Activated T-cell treated with anti-CD3 and anti-CD28 coated beads for 48 hours (primary cell): ENCODE results near the gene SMC1A.
A peak's percentile ranks its signal among the peaks of the same experiment; 100 is the strongest.
"Not testable (repeated sequence)": the region's sequence is repeated elsewhere in the genome, so short reads cannot be mapped to it uniquely, and the experiment has no call there.

Source experiments
- DNase-seq: peaks from one replicate; pipeline ENCODE4 v3.0.0-alpha.2; 2020; ENCODE audit warnings: low read depth

Gene SMC1A

DNA sequence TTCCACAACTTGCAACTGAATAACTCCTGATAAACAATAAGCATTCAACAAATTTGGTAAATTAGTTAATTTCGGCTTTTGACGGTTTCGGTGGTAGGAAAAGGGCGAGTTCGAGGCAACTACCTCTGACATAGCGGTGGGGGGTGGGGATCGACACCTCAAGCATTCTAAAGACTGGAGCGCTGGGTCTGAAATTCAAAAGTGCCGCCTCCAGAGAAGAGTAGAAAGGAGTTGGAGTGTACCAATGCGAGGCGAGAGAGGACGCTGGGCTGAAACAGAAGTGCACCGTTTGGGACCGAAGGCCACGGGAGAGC is 725 bp downstream of the SMC1A start:
- DNase-seq, result no peak

DNA sequence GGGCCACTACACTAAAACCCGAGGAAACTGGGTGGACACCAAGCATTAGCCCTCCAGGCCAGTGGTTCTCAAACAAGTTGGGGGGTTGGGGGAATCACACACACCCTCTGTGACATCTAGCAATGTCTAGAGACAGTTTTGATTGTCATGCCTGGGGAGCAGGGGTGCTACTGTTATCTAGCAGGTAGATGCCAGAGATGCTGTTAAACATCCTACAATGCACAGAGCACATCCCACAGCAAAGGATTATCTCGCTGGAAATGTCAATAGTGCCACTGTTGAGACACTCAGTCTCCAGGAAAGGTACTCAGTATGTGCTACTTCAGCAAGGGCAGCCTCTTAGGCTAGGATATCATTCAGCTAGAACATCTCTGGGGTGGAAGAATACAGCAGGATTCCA is 1.3 kb downstream of the SMC1A start:
- no peak for DNase-seq

DNA sequence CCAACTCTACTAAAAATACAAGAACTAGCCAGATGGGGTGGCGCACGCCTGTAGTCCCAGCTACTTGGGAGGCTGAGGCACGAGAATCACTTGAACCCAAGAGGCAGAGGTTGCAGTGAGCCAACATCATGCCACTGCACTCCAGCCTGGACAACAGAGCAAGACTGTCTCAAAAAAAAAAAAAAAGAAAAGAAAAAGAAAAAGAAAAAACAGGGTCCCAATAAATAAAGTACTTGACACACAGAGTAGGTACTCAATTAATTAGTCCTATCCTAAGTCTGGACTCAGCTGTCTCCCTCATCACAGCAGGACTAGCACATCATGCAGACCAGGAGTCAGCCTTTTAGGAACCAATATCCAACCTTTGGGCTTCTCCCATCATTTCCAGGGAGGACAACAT is 2.1 kb downstream of the SMC1A start:
- DNase-seq, result not testable (repeated sequence)

DNA sequence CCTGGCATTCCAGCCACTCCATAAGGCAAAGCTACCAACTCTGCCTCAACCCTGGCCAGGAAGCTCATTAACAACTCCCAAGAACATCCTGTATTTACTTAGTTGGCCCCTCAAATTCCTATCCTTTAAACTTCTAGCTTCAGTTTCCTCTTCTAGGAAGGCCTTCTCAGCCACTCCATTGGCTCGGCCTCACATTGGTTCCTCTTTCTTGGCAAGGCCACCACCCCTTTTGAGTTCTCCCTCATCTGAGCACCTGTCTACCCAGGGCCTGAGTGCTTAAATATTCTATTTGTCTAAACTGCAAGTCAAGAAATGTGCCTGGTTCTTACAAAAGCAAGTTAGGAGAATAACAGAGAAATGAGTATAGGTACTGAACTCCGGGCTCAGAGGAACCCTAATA is 10.0 kb downstream of the SMC1A start:
- no peak for DNase-seq

DNA sequence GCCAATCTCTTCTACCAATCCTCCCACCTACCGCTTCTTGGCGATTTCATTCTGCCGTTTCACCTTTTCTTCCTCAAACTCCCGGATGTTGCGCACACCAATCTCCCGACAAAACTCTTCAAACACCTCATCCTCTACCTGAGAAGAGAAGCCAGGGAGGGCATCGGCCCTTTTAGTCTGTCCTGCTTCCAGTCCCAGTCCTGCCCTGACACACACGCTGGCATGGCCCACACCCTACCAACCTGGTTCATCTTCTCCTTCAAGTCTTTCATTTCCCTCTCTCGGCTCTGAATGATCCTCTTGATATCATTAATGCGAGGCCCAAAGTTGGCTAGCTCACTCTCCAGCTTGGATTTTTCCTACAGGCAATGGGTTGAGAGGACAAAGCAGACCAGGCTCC is 18.9 kb downstream of the SMC1A start:
- DNase-seq, result no peak

DNA sequence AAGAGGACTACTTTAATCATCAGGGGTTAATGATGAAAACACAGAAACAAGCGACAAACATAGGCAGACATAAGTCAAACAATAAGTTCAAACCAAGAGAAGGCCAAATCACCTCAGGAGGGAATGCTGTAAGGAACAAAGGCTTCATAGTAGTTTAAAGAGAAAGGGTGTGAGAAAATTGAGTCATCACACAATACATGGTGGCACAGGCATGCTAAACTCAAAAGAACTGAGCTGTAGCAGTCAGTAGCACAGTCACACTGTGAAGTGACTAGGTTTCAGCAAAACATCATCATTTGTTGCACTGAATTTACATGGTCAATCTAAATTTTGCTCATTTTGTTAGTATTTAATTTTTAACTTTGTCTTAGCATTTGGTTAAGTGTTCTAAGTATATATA is 24.2 kb downstream of the SMC1A start:
- no peak for DNase-seq

DNA sequence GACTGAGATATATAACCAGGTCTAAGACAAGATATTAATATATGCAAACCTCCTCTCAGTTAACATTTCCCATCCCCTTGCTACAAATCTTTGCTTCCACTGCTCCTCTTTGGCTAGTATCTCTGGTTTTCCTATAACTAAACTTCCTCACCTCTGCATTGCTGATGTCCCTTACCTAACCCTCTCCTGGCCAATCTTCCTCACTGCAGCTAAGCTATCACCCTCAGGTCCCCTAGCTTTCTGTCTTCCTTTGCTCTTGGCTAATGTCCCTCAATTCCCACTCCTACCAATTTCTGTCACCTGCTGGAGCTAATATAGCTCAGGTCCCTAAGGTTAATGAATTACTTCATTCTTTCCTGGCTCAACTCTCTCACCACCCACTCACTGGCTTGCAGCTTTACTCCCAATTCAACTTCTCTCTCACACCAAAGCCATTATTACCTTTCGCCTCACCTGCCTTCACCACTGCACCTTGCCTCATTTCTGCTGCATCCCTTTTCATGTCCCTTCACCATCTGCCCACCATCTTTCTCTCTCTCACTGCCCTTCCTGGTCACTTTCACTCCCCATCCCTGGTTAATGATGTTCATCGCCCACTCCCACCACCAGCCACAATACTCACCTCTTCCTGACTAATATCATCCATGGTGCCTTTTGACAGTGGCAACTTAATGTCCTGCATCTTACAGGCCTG is 26.7 kb downstream of the SMC1A start:
- DNase-seq, result no peak

DNA sequence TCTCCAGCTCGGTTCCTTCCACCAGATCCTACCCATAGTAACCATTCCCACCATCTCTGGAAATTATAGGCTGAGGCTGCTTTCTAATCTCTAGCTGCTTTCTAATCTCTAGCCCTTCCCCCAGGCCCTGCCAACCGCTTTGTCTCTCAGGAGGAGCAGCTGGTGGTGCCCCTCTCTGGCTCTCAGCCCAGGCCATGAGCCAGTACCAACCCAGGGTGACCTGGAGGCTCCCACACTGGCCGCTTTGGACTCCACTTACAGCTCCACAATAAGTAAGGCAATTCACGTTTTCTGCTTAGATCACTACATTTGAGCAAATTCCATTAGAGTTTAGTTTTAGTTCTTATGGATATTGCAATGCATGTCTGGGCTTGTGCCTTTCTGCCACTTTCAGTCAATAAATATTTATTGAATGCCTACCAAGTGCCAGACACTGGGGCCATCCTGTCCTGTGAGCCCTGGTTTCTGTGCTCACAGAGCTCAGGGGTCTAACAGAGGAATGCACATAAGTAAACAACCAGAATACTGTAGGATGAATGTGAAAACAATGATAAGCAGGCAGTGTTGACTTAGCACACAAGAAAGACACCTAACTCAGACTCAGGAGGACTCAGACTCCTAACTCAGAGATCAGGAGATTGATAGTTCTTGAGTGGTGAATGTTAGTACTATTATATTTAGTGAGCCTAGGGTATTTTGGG is 38.9 kb downstream of the SMC1A start:
- DNase-seq, result no peak

DNA sequence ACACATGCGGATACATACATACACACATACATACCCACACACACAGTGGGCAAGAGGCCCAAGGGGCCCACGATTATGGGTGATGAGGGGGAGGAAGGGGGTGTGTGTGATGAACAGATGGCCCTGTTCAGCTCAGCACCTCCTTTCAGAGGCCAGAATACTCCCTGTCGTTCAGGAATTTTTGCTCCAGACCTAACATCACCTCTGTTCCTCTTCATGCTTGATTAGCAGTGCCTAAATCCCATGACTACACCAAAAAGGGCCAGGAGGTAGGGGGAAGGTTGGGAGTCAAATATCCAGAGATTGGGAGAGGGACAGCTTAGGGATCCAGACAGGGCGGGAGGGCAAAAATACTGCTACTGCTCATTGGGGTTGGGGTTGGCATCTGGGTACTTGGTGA is 42.7 kb downstream of the SMC1A start:
- DNase-seq, result no peak

DNA sequence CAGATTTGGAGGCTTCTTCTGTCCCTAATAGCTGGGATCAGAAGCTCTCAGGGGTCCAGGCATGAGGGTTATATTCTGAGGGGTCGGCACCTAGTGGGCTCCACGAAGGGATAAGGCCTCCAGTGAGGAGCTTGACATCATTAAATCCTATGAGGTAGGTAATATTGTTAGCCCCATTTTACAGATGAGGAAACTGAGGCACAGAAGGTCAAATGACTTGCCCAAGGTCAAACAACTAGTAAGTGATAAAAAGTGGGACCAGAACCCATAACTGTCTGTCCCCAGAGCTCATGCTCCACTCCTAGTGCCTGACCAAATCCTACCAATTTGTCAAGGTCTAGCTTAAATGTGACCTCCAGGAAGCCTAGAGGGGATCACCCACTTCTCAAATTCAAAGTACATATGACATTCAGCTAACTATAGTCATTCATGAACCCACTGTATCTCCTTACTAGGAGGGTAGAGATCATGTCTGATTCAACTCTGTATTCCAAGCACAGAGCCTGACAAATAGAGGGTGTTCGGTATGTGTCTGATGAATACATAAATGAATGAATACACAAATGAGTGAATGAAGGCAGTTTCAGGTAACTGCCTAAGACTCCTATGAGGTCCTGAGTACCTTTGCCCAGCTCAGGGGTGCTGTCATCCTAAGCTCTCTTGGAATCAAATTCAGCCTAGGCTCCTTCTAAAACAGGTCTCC is 43.3 kb downstream of the SMC1A start:
- no peak for DNase-seq

DNA sequence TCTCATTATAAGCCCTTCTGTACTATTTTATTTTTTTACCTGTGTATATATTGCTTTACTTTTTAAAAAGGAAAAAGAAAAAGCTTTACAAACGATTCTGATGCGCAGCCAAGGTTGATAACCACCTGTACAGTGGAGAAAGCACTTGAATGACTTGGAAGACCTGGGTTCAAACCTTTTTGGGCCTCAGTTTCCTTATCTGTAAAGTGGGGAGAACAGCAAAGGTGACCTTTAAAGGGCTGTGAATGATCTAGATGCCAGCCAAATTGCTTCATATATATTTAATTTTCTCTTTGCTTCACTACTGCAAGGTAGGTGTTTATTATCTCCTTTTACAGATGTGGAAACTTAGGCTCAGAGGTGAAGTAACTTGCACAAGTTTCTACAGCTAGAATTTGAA is 45.0 kb downstream of the SMC1A start:
- no peak for DNase-seq

DNA sequence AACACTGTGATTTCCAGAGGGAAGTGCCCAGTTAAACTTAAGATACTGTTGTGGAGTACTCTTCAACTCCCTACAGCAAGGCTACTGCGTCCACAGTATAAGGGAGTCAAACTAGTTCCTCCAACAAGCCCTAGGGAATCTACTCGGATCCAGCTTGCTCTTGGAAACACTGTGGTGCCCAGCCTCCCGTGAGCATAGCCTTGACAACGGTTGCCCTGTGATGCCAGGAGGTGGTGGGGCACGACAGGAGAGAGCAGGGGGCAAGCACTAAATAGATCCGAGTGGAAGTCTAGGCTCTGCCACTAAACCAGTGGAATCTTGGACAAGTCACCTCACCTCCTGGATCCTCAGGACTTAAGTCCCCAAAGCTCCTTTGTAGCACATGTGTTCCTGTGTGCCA is 45.6 kb downstream of the SMC1A start:
- DNase-seq, result no peak

DNA sequence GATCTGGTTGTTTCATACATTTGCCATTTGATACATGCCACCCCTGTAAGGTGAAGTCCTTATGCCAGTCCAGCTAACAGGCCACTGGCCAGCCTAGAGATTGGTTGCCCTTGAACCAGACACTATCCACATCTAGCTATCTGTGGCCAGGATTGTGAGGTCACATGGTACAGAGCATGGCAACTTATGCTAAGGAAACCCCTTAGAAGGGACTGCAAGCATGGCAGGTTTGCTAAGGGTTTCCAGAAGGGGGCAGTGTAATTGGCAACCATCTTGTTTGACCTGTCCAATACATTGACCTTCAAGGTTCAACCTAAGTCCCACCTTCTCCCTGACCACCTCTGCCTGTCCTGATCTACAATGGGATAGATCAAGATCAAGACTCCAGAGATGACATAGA is 47.5 kb downstream of the SMC1A start:
- DNase-seq, result no peak

DNA sequence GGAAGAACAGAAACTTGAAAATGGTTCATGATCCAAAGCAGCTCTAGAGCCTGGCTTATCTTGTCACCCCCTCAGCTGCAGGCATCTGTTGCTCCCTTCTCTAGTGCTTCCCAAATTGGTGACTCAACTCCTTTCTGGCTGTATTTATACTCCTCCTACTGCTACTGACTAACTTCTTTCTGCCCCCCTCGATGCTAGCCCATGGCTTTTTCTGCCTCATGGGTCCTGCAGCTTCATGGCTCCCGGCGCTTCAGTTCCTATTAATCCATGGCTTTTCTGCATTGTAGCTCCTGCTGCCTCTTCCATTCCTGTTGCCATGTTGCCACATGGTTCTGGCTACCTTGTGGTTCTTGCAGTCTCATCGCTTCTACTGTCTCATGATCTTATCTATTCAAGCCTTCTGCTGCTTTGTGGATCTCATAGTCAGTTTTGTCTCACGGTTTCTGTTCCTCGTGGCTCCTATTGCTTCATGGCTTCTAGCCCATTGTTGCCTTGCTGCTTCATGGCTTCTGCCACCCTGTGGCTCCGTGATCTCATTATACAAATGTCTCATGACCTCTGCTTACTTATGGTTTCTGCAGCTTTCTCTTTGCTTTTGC is 48.1 kb downstream of the SMC1A start:
- no peak for DNase-seq

DNA sequence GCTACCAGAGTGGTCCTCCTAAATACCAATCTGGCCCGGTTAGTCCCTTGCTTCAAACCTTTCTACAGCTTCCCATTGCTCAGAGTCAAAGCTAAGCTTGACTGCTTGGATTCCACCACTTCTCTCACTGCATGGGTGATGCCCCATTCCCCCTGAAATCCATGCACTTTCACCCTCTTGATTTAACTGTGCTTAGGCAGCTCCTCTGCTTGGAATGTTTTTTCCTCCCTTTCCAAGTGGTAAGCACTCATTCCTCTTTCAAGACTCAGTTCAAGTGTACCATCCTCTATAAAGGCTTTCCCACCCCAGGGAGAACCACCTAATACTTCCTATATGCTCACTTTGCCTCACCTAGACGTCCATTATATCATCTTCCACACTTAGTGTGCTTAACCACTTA is 49.1 kb downstream of the SMC1A start:
- DNase-seq, result no peak

DNA sequence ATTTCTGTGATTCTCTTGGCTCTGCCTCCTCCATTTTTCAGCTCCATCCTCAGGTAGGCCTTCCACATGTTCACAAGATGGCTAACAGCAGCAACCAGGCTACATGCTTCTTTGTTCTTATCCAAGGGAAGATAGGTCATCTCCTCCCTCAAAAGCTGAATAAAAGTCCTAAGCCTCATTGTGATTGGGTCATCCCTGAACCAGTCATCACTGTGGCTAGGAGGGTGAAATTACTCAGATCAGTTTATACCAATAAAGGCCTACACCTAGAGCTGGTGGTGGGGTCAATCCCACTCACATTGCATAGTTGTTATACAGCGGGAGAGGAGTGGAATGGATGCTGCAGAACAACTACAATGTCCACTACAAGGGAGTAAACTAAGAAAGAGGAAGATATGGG is 56.0 kb downstream of the SMC1A start:
- not testable (repeated sequence) for DNase-seq

DNA sequence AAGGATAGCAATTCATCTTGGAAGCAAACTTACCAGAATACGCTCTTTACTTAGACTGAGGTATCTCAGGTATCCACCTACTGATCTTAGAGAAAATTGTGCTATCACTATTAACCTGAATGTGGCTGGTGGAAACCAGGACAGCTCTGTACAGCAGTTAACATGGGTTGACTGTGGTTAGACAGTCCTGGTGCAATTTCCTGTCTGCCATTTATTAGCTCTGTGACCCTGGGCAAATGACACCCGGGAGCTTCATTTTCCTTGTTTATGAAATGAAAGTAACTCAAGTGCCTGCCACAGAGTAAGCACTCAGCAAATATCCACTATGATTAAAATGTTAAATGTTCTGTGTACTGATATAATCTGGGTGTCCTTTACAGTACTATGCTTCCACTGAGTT is 60.0 kb downstream of the SMC1A start:
- no peak for DNase-seq

DNA sequence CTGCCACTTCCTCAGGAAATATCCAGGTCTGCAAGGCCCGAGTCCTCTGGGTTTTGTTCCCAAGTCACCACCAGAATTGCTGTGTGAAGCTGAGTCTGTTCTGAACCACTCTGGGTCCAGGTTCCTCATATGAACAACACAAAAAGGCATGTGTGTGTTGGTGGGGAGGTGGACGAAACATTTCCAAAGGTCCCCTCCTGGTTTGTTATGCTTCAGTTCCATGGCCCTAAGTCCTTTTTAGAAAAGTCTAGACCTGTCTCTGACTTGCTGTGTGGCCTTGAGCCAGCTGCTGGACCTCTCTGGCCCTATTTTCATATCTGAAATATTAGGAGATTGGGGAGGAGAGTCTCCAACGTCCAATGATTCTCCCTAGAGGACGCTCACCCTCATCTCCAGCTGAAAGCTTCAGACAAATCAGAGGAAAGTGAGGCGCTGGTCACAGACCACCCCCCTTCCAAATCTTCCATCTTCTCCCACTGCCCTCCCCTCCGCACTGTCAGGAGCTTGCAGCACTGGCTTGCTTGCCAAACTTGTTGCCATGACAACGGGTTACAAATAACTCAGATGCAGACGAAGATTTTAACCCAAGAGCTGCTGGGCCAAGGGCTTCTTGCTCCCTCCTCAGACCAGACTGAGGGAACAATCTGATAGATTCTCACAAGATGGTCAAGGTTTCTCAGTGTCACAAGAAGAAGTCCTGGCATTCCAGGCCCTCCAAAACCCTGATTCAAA is 64.5 kb downstream of the SMC1A start:
- DNase-seq, result no peak

DNA sequence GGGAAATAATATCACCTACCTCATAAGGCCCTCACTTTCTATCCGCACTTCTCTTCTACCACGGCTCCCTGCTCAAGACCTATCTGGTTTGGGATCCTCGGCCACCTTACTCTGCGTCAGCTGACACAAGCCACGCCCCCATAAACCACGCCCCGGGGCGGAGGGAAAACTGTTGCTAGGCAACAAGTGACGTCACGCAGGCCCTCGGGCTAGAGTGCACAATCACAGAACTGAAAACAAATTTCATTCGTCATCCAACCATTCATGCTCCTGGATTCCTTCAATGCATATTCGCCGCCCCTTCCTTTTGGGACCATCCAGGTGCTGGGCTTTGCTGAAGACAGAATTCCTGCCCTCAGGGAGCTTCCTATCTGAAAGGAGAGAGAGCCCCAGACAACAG is 66.3 kb downstream of the SMC1A start:
- DNase-seq, result peak; percentile 6

DNA sequence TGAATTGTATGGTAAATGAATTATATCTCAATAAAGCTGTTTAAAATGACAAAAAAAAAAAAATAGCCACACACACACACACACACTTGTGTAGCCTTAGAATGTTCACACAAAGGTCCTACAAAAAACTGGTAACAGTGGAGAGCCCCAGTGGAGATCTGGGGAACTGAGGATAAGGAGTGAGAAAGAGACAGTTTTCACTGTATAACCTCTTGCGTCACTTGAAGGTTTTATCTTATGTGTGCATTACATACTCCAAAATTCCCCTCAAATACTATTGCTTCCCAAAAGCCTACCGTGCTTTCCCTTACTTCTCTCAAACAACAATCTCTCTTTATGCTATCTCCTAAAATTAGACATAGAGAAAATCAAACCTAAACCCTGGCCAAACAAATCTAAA is 67.8 kb downstream of the SMC1A start:
- DNase-seq, result no peak

DNA sequence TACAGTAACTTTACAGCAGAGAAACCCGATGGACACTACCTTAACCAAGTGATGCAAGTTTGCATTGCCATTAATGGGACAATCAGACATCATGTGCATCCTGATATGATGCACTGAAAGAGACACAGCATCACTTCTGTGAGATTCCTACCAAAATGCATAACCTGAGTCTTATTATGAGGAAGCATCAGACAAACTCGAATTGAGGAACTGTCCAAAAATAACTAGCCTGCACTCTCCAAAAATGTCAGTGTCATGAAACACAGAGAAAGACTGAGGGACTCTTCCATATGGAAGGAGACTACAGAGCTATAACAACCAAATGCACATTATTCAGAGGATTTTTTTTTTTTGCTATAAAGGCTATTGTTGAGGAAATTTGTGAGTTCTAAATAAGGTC is 74.5 kb downstream of the SMC1A start:
- DNase-seq, result no peak

DNA sequence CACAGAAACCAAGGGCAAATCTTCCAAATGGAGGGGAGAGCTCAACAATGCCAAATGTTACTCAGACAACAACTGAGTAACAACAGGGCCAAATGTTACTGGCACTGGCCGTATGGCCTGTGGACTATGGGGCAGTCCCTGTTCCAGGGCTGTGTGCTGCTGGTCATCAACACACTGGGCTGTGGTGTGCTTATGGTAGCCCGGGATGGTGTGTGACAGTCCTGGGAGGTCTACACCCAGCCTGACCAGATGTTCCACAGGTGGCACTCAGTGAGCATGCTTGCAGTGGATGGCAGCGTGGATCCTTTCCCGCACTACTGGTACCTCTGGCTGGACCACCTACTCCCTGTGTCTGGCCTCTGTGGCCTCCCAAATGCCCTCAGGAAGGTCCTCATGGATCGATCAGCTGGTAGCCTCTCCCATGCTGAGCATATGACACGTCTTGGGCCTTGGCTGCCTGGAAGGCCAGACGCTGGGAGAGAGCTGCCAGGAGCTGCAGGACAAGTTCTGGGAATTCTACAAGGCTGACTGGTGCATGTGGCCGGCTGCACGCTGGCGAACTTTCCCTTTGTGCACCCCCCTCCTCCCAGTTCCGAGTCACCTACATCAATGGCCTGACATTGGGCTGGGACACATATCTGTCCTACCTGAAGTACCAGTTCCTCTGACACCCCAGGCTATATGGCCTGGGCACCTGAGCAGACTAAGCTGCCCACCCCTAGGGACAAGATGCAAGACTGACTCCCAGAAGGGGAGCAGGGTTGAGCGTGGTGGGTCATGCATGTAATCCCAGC is 81.4 kb downstream of the SMC1A start:
- no peak for DNase-seq
